OCI-LY7 (cell line): ENCODE data around the gene BCL2L14. TPM values are rescaled to one million over a fixed set of nuclear protein-coding genes. Genes with fewer than 3 reads are reported as not detected.

ENCODE experiments used
- BruUV-seq: library from RNA; stranded (reverse); fragments of 400-500 nt; replicated peaks from 2 replicates; lab custom pipeline; 2021; lab: Mats Ljungman, UMichigan
- CTCF ChIA-PET: fragments of 300-600 bp; sonication (Branson Sonifier 250); formaldehyde crosslinking; loops from one replicate; lab custom pipeline; 2022; ENCODE audit warnings: antibody characterized with exemption; ENCODE audit not compliant: unreplicated experiment; lab: Charles Lee
- POLR2A ChIA-PET: fragments of 300-600 bp; sonication (Branson Sonifier 250); formaldehyde crosslinking; loops from one replicate; lab custom pipeline; 2022; ENCODE audit warnings: antibody characterized with exemption; lab: Charles Lee
- DNase-seq: peaks from one replicate; pipeline ENCODE4 v3.0.0-alpha.2; 2015; ENCODE audit warnings: low spot score
- H2AFZ ChIP-seq: fragments of 200-600 bp; sonication (generic), shearing (Covaris generic); 2 replicates; pipeline ENCODE4 v1.6.1; 2014; ENCODE audit warnings: mild to moderate bottlenecking, antibody characterized with exemption, low read length, moderate library complexity
- H3K27ac ChIP-seq: fragments of 200-600 bp; sonication (generic); 2 replicates; pipeline ENCODE4 v1.5.1; 2014; ENCODE audit warnings: mixed run types, low read depth, mild to moderate bottlenecking, moderate library complexity, low read length, inconsistent platforms; ENCODE audit not compliant: poor library complexity, severe bottlenecking
- H3K36me3 ChIP-seq: fragments of 200-600 bp; sonication (generic); 2 replicates; pipeline ENCODE4 v1.6.1; 2014; ENCODE audit warnings: mild to moderate bottlenecking, antibody characterized with exemption, low read length, moderate library complexity, mixed read lengths; ENCODE audit not compliant: insufficient read depth
- H3K4me1 ChIP-seq: fragments of 200-600 bp; sonication (generic); 2 replicates; pipeline ENCODE4 v1.5.1; 2014; ENCODE audit warnings: mild to moderate bottlenecking, low read length; ENCODE audit not compliant: insufficient read depth, poor library complexity, severe bottlenecking
- H3K4me2 ChIP-seq: fragments of 200-600 bp; sonication (generic); 2 replicates; pipeline ENCODE4 v1.6.1; 2014; ENCODE audit warnings: mild to moderate bottlenecking, low read length
- H3K4me3 ChIP-seq: fragments of 200-600 bp; sonication (generic); 2 replicates; pipeline ENCODE4 v1.5.1; 2014; ENCODE audit warnings: mild to moderate bottlenecking, low read depth, low read length; ENCODE audit not compliant: poor library complexity, severe bottlenecking
- H3K79me2 ChIP-seq: fragments of 200-600 bp; sonication (generic); 2 replicates; pipeline ENCODE4 v1.6.1; 2016; ENCODE audit warnings: low read depth, mild to moderate bottlenecking, low read length, moderate library complexity, mixed read lengths; ENCODE audit not compliant: insufficient read depth
- H3K9me2 ChIP-seq: fragments of 200-600 bp; sonication (generic); 2 replicates; pipeline ENCODE4 v1.6.1; 2016; ENCODE audit warnings: mild to moderate bottlenecking, low read length, mixed read lengths; ENCODE audit not compliant: insufficient read depth
- H3K9me3 ChIP-seq: fragments of 200-600 bp; sonication (generic); 2 replicates; pipeline ENCODE4 v1.6.1; 2014; ENCODE audit warnings: mild to moderate bottlenecking, mixed run types, low read length, mixed read lengths
- H4K20me1 ChIP-seq: fragments of 200-600 bp; sonication (generic); 2 replicates; pipeline ENCODE4 v1.6.1; 2014; ENCODE audit warnings: mild to moderate bottlenecking, antibody characterized with exemption, low read length, moderate library complexity, mixed read lengths; ENCODE audit not compliant: insufficient read depth
- CTCF ChIP-seq: fragments of 200-600 bp; sonication (generic); conservative IDR thresholded peaks from 2 replicates; pipeline ENCODE4 v1.5.1; 2014; ENCODE audit warnings: mild to moderate bottlenecking, antibody characterized with exemption, low read length, moderate library complexity, mixed read lengths
- EZH2phosphoT487 ChIP-seq: fragments of 200-600 bp; sonication (generic); IDR thresholded peaks from 2 replicates; pipeline ENCODE4 v1.6.1; 2018; ENCODE audit warnings: low read depth, borderline replicate concordance, mild to moderate bottlenecking, mixed run types, antibody characterized with exemption, low read length, moderate library complexity, mixed read lengths
- intact Hi-C: fragments of 100-400 bp; cut with micrococcal nuclease; formaldehyde crosslinking; loops from one replicate; pipeline ENCODE4 v1.10.0; 2022; ENCODE audit not compliant: unreplicated experiment
- total RNA-seq, 2 experiments: library from RNA; depleted of rRNA in 1 of 2; stranded (reverse); fragments of >200 nt in 1 of 2; shearing (Covaris generic) in 1 of 2; gene quantifications; 2 replicates each; pipeline ENCODE4 v1.2.3, GENCODE V29; 2014 to 2022

BCL2L14 gene
- total RNA-seq, 2 experiments from 2014 or later: not detected

- ChIA-PET CTCF (no interaction called here), POLR2A (interaction anchor here (0.9 kb wide), 1 partner anchor 10 kb away, joined by 6 read pairs; no protein-coding TSS in a partner anchor)
- intact Hi-C loops: no loop called here
Measured at GRCh38 chr12:12095021-12095420, 24.3 kb downstream of the BCL2L14 start.

DNA sequence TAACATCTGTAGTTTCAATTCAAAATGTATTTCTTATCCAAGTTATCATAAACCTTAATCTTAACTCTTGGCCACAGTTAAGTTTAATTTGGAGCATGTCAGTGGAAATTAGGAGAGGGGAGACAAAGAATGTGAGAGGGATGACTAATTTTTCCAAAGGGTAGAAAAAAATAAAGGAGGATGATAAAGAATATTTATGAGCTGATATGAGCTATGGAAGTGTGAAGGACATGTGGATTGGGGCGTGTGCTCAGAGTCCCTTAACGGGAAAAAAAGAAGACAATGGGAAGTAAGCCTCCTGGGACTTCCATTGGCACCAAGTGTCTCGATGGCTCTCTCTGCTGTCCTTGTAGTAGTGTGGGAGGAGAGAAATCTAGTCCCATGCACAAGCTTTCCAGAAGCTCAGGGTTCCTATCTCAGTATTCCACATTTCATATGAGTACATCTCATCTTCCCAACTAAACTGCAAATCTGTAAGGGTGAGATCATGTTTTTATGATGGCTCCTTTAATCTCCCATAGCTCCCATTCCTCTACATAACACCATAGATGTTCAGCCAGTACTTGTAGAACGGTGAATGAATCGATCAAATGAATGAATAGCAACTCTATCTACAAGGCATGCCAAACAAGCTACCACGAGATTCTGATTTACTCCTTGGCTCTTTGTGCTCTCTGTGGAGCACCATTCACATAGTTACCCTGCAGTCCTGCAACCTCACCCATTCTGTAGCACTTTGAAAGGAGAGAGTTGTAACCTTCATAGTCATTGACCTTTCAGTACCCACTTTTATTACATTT lies 27.4 kb downstream of the BCL2L14 start:
- H3K4me3 ChIP-seq: no peak overlapping the region
- ChIA-PET CTCF (no interaction called here), POLR2A (interaction anchor here (0.7 kb wide), 1 partner anchor 80 kb away, joined by 3 read pairs; no protein-coding TSS in a partner anchor)

More at GRCh38 chr12:12095021-12095420, 24.3 kb downstream of the BCL2L14 start:
- H3K9me3 ChIP-seq: no peaks in the 10 kb centered on the region
- peaks cover 8% of the 10 kb centered on the region for H3K4me1 ChIP-seq
- no peaks in the 10 kb centered on the region for H3K36me3 ChIP-seq
- no peak for DNase-seq
- H3K9me2 ChIP-seq: no peaks in the 10 kb centered on the region
- H3K79me2 ChIP-seq: no peaks in the 10 kb centered on the region
- H3K27ac ChIP-seq: no peak overlapping the region
- no TSS peak for BruUV-seq
- no peak overlapping the region for H3K4me3 ChIP-seq
- no peak overlapping the region for H3K4me2 ChIP-seq
- H2AFZ ChIP-seq: no peak overlapping the region
- no peaks in the 10 kb centered on the region for H4K20me1 ChIP-seq
- TF ChIP-seq EZH2phosphoT487 (no peak), CTCF (no peak)

More for the DNA sequence above, 27.4 kb downstream of the BCL2L14 start:
- Histone ChIP-seq H3K79me2 (no peaks in the 10 kb centered on the region), H3K9me2 (no peaks in the 10 kb centered on the region), H3K4me2 (no peak overlapping the region), H3K4me1 (peaks cover 8% of the 10 kb centered on the region), H2AFZ (no peak overlapping the region), H3K36me3 (no peaks in the 10 kb centered on the region), H3K9me3 (no peaks in the 10 kb centered on the region), H3K27ac (no peak overlapping the region), H4K20me1 (no peaks in the 10 kb centered on the region)
- DNase-seq: no peak
- BruUV-seq: no TSS peak
- intact Hi-C loops: no loop called here
- TF ChIP-seq EZH2phosphoT487 (no peak), CTCF (no peak)
